ENCODE results near the gene NUDT7.
A peak's percentile ranks its signal among the peaks of the same experiment; 100 is the strongest.

NUDT7 gene

DNA sequence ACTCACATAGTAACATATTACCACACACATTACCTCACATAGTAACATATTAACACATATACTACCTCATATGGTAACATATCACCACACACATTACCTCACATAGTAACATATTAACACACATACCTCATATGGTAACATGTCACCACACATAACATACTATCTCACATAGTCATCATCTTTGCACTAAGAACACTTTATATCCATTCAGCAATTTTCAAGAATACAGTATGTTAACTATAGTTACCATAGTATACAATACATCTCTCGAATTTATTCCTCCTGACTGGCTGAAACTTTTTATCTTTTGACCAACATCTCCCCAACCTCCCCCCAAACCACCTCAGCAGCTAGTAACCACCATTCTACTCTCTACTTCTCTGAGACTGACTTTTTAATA lies 7.6 kb downstream of the NUDT7 start:
- no peak for DNase-seq

DNA sequence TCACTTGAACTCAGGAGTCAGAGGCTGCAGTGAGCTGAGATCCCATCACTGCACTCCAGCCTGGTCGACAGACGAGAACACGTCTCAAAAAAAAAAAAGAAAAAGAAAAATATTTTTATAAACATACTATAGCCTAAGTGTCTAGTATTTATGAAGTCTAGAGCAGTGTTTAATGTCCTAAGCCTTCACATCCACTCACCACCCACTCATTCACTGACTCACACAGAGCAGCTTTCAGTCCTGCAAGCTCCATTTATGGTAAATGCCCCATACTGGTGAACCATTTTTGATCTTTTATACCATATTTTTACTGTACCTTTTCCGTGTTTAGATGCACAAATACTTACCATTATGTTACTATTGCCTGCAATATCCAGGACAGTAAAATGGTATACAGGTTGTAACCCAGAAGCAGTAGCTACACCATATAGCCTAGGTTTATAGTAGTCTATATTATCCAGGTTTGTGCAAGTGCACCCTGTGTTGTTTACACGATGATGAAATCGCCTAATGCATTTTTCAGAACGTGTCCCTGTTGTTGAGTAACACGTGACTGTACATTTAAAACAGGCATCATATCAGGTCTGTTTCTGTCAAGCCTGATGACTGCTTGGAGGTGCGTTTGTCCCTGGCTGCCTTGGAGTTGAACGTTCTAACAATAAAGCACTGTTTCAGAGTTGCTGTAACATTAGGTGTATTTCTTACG lies 10.1 kb downstream of the NUDT7 start:
- no peak for DNase-seq

DNA sequence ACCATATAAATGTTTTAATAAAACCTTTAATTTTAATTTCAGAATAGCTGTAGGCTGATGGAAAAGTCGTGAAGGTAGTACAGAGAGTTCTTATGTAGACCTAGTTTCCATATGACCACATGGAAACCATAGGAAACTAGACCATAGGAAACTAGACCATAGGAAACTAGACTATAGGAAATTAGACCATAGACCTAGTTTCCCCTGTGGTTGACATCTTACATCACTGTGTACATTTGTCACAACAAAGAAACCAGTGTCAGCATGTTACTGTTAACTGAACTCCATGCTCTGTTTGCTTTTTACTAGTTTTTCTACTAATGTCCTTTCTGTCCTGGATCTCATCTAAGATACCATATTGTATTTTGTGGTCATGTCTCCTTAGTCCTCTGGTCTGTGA lies 14.6 kb downstream of the NUDT7 start:
- no peak for DNase-seq

DNA sequence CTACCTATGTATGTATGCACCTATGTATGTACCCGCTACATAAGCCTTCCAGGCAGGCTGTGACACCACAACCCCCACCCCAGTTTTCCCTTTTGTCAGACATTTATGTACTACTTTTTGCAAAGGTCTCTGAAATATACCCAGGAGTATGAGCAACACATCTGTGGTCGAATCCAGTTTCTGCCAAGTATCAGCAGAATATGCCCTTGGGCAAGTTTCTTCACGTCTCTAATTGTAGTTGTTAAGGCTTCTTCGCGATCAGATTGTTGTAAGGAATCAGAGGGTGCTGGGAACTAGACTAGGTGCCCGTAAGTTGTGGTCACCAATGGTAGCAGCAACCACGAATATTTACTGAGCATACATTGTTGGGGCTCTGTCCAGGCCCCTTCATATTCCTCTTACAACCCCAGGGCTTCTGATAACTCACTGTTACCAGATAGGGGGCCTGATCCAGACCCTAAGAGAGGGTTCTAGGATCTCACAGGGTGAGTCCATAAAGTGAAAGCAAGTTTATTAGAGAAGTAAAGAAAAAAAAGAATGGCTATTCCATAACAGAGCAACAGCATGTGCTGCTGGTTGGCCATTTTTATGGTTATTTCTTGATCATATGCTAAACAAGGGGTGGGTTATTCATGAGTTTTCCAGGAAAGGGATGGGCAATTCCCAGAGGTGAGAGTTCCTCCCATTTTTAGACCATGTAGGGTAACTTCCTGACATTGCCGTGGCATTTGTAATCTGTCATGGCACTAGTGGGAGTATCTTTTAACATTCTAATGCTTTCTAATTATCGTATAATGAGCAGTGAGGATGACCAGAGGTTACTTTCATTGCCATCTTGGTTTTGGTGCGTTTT lies 16.6 kb downstream of the NUDT7 start:
- no peak for DNase-seq

DNA sequence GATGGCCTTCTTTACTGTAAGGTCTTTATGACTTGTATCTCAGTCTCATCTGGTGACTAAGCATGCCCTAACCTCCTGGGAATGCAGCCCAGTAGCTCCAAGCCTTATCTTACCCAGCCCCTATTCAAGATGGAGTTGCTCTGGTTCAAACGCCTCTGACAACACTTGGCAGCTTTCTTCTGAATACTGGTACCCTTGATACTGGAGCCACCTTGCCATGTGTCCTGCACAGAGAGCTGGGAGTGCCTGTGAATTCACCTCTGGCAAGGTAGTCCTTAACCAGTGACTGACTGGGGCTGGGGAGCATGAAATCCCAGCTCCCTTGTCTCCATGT lies 17.2 kb downstream of the NUDT7 start:
- DNase-seq = no peak

DNA sequence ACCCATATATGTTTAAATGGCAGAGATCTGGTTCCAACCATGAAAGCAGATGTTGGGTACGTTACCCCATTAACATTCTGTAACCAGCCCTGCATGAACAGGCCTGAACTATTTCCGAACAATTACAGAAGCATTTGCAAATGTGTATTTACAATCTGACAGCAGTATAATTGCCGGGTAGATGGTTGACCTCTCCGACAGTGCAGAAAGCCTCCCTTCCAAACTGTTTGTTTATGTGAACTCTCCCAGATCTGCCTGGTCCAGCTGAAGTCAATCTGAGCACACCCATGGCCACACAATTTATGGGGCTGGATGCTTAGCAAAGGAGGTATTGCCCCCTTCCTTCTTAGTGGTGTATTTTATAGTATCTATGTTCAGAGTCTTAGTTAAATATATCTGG lies 21.8 kb downstream of the NUDT7 start:
- DNase-seq = no peak

DNA sequence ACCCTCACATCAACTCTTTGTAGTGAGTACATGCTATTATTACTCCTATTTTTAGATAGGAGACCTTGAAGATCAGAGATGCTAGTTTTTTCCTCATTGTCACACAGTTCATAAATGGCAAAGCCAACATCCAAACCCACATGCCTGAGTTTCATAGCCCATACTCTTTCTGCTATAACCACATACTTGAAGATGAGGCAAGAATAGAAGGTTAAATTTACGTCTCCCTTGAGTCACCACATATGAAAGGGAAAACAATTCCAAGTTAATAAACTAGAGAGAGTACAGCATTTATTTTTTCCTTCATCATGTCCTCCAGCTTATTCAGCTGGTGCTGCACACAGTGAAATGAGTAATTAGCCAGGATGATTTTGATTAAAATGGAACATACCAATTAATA lies 23.7 kb downstream of the NUDT7 start:
- no peak for DNase-seq

DNA sequence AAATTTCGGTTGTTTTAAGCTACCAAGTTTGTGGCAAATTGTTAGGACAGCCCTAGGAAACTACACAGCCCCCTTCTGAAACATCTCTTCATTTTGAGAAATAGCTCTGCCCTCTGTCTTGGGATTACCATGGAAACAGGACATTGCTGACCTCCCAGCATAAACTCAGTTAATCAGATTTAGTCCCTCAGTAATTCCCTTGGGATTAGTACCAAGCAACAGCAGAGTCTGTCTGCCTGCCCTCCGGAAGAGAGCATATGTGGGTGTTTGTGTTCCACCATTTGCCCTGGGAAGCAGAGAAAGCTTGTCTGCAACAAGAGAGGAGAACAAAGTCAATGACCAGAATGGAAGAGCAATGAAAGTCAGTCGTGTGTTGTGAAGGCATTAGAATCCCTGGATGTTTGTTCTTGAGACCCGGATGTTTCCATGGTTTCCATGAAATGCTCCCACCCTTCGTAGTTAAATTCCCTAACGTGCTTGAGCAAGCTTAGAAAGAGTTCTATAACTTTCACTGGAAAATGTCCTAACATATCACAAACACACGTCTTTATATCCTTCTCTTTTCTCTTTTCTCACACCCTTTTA lies 26.2 kb downstream of the NUDT7 start:
- no peak for DNase-seq

DNA sequence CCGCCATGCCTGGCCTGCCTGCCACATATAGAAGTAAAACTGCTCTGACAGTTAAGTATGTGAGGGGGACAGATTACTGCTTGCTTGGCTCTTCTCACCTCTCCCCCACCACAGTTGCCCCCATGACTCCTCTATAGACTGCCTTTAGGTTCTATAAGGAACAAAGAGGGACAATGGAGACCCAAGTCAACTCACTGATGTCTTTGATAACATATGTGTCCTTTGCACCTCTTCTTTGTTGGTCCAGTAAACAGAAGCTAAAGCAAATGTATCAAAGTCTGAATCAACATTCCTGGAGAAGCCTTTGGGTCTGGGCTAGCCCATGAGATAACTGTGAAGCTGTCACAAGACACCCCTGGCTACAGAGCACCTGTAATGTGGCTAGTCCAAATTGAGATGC lies 27.1 kb downstream of the NUDT7 start:
- no peak for DNase-seq

DNA sequence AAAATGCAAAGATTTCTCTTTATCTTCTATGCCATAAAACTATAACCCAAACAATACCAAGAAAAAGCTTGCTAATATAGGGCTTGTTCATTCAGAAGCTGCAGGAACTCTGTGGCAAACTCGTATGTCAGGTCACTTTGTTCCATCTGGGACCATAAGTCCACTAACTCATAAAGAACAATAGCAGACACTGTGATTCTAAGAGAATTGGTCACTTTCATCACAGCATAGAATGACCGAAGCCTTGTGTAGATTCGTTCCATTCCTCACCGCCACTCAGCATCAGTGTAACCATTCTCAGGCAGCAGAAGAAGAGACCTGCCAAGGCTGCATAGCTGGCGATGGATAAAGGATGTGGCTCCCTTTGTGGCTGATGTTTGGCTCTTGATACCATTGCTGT lies 35.7 kb downstream of the NUDT7 start:
- no peak for DNase-seq

DNA sequence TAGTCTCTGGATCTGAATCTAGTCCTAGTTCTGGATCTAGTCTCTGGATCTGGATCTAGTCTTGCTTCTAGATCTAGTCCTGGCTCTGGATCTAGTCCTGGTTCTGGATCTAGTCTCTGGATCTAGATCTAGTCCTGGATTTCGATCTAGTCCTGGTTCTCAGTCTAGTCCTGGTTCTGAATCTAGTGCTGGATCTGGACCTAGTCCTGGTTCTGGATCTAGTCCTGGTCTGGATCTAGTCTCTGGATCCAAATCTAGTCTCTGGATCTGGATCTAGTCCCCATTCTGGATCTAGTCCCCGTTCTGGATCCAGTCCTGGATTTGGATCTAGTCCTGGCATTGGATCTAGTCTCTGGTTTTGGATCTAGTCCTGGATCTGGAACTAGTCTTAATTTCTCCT lies 36.2 kb downstream of the NUDT7 start:
- no peak for DNase-seq

DNA sequence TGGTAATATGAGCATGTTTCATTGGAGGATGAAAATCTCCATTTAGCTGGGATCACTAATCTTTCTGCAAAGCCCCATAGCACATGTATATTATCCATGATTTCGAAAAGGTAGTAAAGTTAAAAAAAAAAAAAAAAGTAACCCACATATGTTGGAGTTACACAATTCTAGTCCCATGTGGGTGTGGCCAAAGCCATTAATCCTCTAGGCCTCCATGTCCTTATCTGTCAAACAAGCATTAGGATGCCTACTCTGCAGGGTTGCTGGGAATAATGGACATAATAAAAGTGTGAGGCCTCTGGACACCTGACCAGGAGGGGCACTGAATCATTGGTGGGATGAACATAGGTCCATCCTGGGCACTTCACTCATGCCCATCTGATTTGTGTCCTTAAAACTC lies 36.9 kb downstream of the NUDT7 start:
- no peak for DNase-seq

DNA sequence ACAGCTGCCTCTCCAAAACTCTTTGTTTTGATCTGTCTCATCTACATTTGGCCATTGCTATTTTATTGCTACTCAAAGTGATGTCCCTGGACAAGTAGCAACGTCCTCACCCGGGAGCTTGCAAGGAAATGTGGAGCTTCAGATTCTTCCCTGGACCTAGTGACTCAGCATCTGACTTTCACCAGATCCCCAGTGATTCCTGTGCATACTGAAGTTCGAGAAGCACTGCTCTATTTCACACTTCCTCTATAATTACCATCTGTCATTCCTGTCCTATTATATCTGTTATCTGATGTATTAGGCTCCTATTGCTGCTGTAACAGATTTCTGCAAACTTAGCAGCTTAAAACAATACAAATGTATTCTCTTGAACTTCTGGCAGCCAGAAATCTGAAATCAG lies 37.5 kb downstream of the NUDT7 start:
- DNase-seq = peak; percentile 68

DNA sequence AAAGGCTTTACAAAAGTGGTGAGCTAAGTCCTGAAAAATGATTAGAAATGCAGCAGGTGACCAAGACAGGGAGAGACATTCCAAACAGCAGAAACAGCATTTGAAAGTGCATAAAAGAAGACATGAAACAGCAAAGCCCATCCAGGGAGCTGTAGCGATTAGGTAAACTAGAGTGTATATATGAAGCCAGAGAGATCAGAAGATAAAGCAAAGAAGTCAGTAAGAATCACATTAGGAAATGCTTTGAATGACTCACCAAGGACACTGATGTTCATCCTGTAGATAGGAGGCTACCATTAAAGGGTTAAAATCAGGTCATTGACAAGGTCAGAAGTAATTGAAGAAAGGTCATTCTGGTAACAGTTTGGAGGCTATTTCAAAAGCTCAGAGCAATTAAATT lies 38.5 kb downstream of the NUDT7 start:
- DNase-seq = no peak

DNA sequence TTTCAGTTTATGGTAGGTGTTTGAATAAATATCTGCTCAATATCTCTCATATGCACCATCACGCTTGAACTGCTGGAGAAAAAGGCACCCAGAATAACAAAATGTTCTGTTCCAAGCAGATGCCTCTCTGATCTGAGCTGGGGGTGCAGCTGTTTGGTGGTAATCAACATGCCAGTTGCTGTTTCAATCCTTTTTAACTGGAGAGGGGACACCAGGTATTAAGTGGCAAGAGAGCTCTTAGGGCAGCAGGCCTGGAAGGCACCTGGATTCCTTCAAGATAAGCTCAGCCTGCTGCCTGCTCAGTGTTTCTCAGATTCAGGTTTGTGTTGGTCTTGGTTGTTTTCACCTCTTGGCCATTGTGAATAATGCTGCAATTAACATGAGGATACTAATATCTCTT lies 38.9 kb downstream of the NUDT7 start:
- DNase-seq = peak; percentile 89

DNA sequence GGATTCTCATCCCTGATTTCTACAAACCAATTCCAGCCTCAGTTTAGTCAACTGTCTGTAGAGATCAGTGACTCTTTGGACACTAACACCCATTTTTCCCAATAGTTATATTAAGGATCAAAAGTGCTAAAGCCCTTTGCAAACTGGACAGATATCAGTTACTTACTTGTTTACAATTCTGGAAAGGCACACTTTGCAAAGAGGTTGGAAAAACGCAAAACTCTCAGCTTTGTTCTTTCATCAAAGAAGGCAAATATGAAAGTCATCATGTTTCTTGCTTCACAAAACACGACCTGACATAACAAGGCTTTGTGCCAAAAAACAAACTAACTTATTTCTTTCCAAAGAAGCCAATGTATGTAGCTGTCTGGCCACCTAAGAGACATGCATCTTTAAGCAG lies 39.9 kb downstream of the NUDT7 start:
- no peak for DNase-seq

DNA sequence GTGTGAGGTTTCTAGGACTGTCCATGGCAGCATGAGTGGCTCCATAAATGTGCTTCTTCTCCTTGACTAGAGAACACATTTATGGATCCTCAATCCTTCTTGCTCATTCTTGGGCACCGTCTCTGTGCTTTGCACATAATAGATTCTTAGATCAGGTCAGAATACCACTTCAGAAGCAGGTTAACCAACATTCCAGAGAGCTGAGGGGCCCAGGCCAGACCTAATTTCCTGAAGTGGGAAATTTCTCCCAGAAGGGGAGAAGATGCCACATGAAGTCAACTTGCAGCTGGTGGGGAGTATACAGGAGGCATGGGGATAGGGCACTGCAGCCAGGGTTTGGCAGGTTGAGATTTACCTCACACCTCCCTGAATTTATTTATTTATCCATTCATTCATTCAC lies 41.7 kb downstream of the NUDT7 start:
- DNase-seq = peak; percentile 60

DNA sequence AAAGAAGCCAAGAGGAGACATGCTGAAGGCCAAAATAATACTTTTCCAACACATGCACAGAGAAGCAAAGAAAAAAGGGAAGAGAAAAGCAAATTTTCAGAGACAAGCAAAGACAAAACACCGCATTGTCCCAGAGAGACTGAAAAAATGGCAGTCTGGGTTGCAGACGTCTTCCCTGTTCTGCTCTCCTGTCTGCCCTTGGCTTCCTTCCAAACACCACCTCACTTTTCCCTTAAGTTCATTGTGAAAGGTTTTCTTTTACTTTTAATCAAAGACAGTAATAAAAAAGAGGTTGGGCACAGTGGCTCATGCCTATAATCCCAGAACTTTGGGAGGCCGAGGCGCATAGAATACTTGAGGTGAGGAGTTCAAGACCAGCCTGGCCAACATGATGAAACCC lies 44.9 kb downstream of the NUDT7 start:
- no peak for DNase-seq

DNA sequence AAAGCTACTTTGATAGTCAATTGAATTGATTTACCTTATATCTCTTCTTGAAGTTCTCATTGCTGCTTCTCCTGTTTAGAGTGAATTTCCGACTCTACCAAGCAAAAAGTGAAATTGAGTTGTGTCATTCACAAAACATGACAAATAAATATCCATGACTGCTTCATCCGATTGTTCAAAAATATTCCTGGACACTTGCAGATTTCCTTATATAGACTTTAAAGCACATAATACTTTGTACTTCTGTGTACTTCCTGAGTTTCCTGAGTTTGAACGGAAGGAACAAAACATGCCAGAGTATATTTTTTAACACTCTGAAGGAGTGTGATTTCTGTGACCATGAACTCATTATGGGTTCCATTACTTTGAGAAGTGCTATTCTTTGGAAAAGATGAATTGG lies 45.5 kb downstream of the NUDT7 start:
- DNase-seq = no peak

DNA sequence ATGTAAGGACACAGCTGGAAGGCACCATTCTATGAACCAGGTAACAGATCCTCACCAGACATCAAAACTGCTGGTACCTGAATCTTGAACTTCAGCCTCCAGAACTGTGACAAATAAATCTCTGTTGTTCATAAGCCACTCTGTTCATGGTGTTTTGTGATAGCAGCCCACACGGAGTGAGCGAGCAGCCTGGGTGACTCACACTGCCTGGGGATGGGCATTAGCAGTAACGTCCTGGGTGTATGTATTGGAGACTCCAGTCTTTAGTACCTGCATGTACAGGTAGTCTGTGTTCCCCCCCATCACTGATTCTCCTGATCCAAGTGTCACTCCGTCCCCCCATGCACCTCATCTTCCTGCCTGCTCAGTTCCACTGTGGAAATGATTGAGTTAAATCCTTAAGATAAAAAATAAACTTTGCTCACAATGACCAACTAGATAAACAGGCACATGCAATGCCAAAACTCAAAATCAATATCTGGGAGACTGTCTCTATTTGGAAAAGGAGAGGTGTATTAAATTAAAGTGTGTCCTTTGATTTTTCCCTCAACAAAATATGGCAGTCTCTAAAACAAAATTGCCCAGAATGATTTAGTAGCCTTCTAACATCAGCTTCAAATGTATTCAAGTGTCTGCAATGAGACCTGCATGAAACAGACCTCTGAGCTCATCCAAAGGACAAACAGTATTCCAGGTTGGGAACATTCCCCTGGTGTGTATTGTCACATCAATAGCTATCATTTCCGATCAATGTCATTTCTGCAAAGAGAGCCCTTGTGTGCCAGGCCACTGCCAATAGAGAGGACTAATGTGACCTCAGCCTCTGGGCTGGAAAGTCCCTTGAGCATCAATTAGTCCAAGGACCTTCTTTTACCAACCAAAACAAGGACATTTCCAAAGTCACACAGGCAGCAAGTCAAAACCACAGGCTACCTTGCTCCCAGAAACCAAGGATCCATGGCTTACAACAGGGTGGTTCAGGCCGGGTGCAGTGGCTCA lies 53.9 kb downstream of the NUDT7 start:
- DNase-seq = peak; percentile 76

DNA sequence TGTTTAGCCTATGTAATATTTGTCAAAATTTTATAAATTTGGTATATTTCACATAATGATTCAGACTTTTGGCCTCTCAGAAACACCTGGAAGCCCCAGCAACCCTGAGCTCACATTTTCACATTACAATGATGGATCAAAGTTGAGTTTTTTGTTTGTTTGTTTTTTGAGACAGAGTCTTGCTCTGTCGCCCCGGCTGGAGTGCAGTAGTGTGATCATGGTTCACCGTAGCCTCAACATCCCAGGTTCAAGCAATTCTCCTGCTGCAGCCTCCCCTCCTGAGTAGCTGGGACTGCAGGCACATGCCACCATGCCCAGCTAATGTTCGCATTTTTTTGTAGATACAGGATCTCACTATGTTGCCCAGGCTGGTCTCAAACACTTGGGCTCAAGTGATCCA lies 55.4 kb downstream of the NUDT7 start:
- no peak for DNase-seq

DNA sequence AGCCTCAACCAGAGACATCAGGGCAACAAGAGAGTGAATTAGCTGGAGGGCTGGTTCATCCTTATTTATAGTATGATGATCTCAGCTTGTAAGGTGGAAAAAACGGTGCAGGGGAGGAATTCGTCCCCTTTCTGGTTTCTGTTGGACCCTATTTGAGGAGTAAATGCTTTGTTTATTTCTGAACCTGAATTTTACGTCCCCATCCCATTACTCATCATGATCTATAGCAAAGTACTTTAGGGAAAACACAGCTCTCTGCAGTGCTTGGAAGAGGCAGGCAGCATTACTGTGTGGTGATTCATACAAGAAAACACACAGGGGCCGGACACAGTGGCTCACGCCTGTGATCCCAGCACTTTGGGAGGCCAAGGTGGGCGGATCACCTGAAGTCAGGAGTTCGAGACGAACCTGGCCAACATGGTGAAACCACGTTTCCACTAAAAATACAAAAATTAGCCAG lies 58.1 kb downstream of the NUDT7 start:
- peak; percentile 95 for DNase-seq

DNA sequence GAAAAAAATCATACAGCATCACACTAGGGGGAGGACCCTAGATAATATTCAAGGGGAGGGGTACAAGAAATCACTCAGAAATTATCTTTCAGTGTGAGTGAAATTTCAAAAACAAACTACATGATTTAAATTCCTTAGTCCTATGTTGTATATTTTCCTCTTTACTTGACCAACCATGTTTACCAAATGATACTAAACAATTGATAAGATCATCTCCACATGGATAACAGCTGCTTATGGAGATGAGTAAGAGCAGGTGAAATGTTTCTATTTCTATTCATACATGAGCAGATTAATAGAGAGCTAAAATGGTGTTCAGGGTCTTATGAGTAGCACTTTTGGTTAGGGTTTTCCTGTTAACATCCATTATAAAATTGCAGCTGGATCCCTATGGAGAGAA lies 58.8 kb downstream of the NUDT7 start:
- no peak for DNase-seq

All from islet precursor cell (in vitro differentiated cells).